Testis (tissue), 2 donors: Measurements from ENCODE around the gene MED7.

ENCODE experiments used
- POLR2A ChIP-seq: fragments of 450-650 bp; IDR thresholded peaks from one replicate; pipeline ENCODE4 v1.6.1; 2017; ENCODE audit warnings: antibody characterized with exemption, mild to moderate bottlenecking, moderate library complexity
- TF ChIP-seq, protein P1 (sequence below), 3 experiments: fragments of 450-650 bp in 2 of 3; fragments of 200-600 bp in 1 of 3; sonication (generic) in 1 of 3; IDR thresholded peaks; one replicate each; pipeline ENCODE4 v1.5.1; 2016 to 2019; ENCODE audit warnings: antibody characterized with exemption in 3 of 3, mild to moderate bottlenecking in 2 of 3, moderate library complexity in 1 of 3

- TF ChIP-seq, protein P1, sequence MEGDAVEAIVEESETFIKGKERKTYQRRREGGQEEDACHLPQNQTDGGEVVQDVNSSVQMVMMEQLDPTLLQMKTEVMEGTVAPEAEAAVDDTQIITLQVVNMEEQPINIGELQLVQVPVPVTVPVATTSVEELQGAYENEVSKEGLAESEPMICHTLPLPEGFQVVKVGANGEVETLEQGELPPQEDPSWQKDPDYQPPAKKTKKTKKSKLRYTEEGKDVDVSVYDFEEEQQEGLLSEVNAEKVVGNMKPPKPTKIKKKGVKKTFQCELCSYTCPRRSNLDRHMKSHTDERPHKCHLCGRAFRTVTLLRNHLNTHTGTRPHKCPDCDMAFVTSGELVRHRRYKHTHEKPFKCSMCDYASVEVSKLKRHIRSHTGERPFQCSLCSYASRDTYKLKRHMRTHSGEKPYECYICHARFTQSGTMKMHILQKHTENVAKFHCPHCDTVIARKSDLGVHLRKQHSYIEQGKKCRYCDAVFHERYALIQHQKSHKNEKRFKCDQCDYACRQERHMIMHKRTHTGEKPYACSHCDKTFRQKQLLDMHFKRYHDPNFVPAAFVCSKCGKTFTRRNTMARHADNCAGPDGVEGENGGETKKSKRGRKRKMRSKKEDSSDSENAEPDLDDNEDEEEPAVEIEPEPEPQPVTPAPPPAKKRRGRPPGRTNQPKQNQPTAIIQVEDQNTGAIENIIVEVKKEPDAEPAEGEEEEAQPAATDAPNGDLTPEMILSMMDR (IDR thresholded peaks at IDR 0.05) = no peak
- no peak for TF ChIP-seq POLR2A
Observed at GRCh38 chr5:157121709-157122108, 21.0 kb downstream of the MED7 start.
